ENCODE data around the gene MAN2B2. TPM values are rescaled to one million over a fixed set of nuclear protein-coding genes. Genes with fewer than 3 reads are reported as not detected.

The MAN2B2 gene
- total and polyA plus RNA-seq, 9 of the 15 experiments (the other 6 are each of a cell fraction or from before 2014, with no cell fraction given) = 0.21 to 8.8 (median 3.7) TPM

DNA sequence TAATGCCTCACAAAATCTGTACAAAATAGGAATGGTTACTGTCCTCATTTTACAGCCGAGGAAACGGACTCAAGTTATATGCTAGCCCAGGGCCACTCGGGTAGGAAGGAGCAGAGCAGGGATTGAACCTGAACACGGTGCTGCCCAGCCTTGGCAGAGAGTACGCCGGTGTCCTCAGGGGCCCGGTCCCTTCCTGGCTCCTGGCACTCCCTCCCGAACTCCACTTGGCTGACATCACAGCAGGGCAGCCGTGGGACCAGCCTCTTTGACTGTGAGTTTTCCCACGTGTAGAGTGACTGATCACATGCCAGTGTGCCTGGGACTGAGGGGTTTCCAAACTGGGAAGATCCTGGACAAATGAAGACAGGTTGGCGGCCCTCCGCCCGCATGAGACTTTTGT, 23.7 kb downstream of the MAN2B2 start:
- FAIRE-seq (no peak), ATAC-seq (no peak), DNase-seq (ENCODE audit: extremely low read depth in 1 of 4, low spot score in 3 of 4) (no peak)
- ChIA-PET CTCF (ENCODE audit: low intra/inter-chr PET ratio) (no interaction called here), POLR2A (interaction anchor here (1.1 to 2.1 kb wide), 2 partner anchors 8 to 31 kb away, joined by 3 to 5 read pairs; no protein-coding TSS in a partner anchor)
- no peak overlapping the region for H2AFZ ChIP-seq (ENCODE audit: low read depth, low read length)
- H3K9ac ChIP-seq (ENCODE audit: insufficient read depth in 1 of 2, low read depth in 2 of 2, low read length in 2 of 2) = no peak overlapping the region
- in situ Hi-C loops (cut with MboI) (no loop called here), intact Hi-C loops (cut with micrococcal nuclease) (no loop called here)
- H3K4me1 ChIP-seq (replicated peaks in 1 of 2; ENCODE audit: control insufficient read depth in 2 of 2, insufficient read depth in 2 of 2, low read length in 2 of 2) = peaks cover 7 to 28% of the 10 kb centered on the region in 2 experiments; a peak in 4 of 5 replicates
- WGBS (ENCODE audit: insufficient coverage, low coverage, missing lambda C conversion rate) = 50% methylated on average over 12 of the region's 13 CpGs
- no peaks in the 10 kb centered on the region for H3K79me2 ChIP-seq (ENCODE audit: control insufficient read depth, insufficient read depth, low read length)
- H4K20me1 ChIP-seq (replicated peaks; ENCODE audit: control insufficient read depth, insufficient read depth, low read length) = peaks cover 6% of the 10 kb centered on the region; the same call in 1 of the 2 replicates
- BruUV-seq (replicated peaks) = no TSS peak
- H3K36me3 ChIP-seq (ENCODE audit: control insufficient read depth, insufficient read depth, low read length) = no peaks in the 10 kb centered on the region; the same call in 2 of the 3 replicates
- no peak overlapping the region for H3K4me2 ChIP-seq (ENCODE audit: insufficient read depth, low read length)
- H3K9me3 ChIP-seq (replicated peaks; ENCODE audit: control insufficient read depth, insufficient read depth, low read depth, low read length) = no peaks in the 10 kb centered on the region
- no peak overlapping the region for H3K4me3 ChIP-seq
- no peak overlapping the region for H3K27ac ChIP-seq (ENCODE audit: extremely low read depth, low read depth, low read length)
- H3K9me1 ChIP-seq (ENCODE audit: control insufficient read depth, insufficient read depth, low read length) = no peaks in the 10 kb centered on the region
- TF ChIP-seq MTA1 (IDR thresholded peaks at IDR 0.05; ENCODE audit: borderline replicate concordance) (no peak), LCOR (CRISPR knock-in tag; IDR thresholded peaks at IDR 0.05) (no peak), NFE2 (IDR thresholded peaks at IDR 0.05; ENCODE audit: low read depth) (no peak), ZBTB1 (CRISPR knock-in tag; IDR thresholded peaks at IDR 0.05; ENCODE audit: borderline replicate concordance, low read depth) (no peak), U2AF2 (optimal IDR thresholded peaks at IDR 0.05; ENCODE audit: low read depth, low read length) (no peak), HNRNPL (IDR thresholded peaks at IDR 0.05; ENCODE audit: low read depth, low read length) (no peak), FOXJ3 (CRISPR knock-in tag; IDR thresholded peaks at IDR 0.05) (no peak), PHB (CRISPR knock-in tag; IDR thresholded peaks at IDR 0.05) (no peak), POLR2G (IDR thresholded peaks at IDR 0.05; ENCODE audit: low read depth, low read length) (no peak), TRIM24 (IDR thresholded peaks at IDR 0.05) (no peak)
- TF ChIP-seq, protein P1, sequence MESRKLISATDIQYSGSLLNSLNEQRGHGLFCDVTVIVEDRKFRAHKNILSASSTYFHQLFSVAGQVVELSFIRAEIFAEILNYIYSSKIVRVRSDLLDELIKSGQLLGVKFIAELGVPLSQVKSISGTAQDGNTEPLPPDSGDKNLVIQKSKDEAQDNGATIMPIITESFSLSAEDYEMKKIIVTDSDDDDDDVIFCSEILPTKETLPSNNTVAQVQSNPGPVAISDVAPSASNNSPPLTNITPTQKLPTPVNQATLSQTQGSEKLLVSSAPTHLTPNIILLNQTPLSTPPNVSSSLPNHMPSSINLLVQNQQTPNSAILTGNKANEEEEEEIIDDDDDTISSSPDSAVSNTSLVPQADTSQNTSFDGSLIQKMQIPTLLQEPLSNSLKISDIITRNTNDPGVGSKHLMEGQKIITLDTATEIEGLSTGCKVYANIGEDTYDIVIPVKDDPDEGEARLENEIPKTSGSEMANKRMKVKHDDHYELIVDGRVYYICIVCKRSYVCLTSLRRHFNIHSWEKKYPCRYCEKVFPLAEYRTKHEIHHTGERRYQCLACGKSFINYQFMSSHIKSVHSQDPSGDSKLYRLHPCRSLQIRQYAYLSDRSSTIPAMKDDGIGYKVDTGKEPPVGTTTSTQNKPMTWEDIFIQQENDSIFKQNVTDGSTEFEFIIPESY (CRISPR knock-in tag; IDR thresholded peaks at IDR 0.05) = no peak
- TF ChIP-seq, protein P2, sequence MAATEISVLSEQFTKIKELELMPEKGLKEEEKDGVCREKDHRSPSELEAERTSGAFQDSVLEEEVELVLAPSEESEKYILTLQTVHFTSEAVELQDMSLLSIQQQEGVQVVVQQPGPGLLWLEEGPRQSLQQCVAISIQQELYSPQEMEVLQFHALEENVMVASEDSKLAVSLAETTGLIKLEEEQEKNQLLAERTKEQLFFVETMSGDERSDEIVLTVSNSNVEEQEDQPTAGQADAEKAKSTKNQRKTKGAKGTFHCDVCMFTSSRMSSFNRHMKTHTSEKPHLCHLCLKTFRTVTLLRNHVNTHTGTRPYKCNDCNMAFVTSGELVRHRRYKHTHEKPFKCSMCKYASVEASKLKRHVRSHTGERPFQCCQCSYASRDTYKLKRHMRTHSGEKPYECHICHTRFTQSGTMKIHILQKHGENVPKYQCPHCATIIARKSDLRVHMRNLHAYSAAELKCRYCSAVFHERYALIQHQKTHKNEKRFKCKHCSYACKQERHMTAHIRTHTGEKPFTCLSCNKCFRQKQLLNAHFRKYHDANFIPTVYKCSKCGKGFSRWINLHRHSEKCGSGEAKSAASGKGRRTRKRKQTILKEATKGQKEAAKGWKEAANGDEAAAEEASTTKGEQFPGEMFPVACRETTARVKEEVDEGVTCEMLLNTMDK (IDR thresholded peaks at IDR 0.05; ENCODE audit: borderline replicate concordance, insufficient read depth, low read depth, low read length, poor library complexity, severe bottlenecking) = no peak
- no peaks in the 10 kb centered on the region for H3K27me3 ChIP-seq (ENCODE audit: control insufficient read depth in 2 of 2, insufficient read depth in 2 of 2, low read length in 2 of 2)

Measured in K562 (cell line).